A673 (cell line): ENCODE data around the gene HK1. TPM values are rescaled to one million over a fixed set of nuclear protein-coding genes. Genes with fewer than 3 reads are reported as not detected.

Experiments used
- BruUV-seq: library from RNA; stranded (reverse); fragments of 400-500 nt; replicated peaks from 2 replicates; lab custom pipeline; 2021; lab: Mats Ljungman, UMichigan
- CTCF ChIA-PET: fragments of 300-600 bp; sonication (Branson Sonifier 250); formaldehyde crosslinking; loops from one replicate; lab custom pipeline; 2022; ENCODE audit warnings: antibody characterized with exemption; lab: Charles Lee
- POLR2A ChIA-PET: fragments of 300-600 bp; sonication (Branson Sonifier 250); formaldehyde crosslinking; loops from one replicate; lab custom pipeline; 2022; ENCODE audit warnings: antibody characterized with exemption; ENCODE audit not compliant: low non-redundant PET; lab: Charles Lee
- DNase-seq: peaks from one replicate; pipeline ENCODE4 v3.0.0-alpha.2; 2015; ENCODE audit warnings: low spot score
- H3K27ac ChIP-seq: fragments of 200-600 bp; sonication (generic); 2 replicates; pipeline ENCODE4 v1.5.1; 2016; ENCODE audit warnings: mixed run types, low read depth, mild to moderate bottlenecking, mixed read lengths, antibody characterized with exemption, low read length; ENCODE audit not compliant: poor library complexity, severe bottlenecking
- H3K27me3 ChIP-seq: fragments of 200-600 bp; sonication (generic); replicated peaks from 2 replicates; pipeline ENCODE4 v1.6.1; 2017; ENCODE audit warnings: mixed run types, low read depth, mild to moderate bottlenecking, mixed read lengths, antibody characterized with exemption, low read length; ENCODE audit not compliant: insufficient read depth, poor library complexity
- H3K36me3 ChIP-seq: fragments of 200-600 bp; sonication (generic); 2 replicates; pipeline ENCODE4 v1.6.1; 2016; ENCODE audit warnings: mixed run types, mild to moderate bottlenecking, mixed read lengths, antibody characterized with exemption, low read length; ENCODE audit not compliant: insufficient read depth, poor library complexity, severe bottlenecking
- H3K4me1 ChIP-seq: fragments of 200-600 bp; sonication (generic); 2 replicates; pipeline ENCODE4 v1.6.1; 2017; ENCODE audit warnings: mixed run types, mild to moderate bottlenecking, mixed read lengths, antibody characterized with exemption, low read length; ENCODE audit not compliant: insufficient read depth, poor library complexity, severe bottlenecking
- H3K4me3 ChIP-seq: fragments of 200-600 bp; sonication (generic); 2 replicates; pipeline ENCODE4 v1.5.1; 2016; ENCODE audit warnings: low read depth, mixed run types, mild to moderate bottlenecking, mixed read lengths, low read length; ENCODE audit not compliant: poor library complexity, severe bottlenecking
- H3K9me3 ChIP-seq: fragments of 200-600 bp; sonication (generic); 2 replicates; pipeline ENCODE4 v1.6.1; 2016; ENCODE audit warnings: mixed run types, low read depth, mild to moderate bottlenecking, mixed read lengths, antibody characterized with exemption, low read length; ENCODE audit not compliant: poor library complexity, severe bottlenecking
- CTCF ChIP-seq: fragments of 300-800, 200-600 bp; sonication (generic); conservative IDR thresholded peaks from 2 replicates; pipeline ENCODE4 v1.5.1; 2017; ENCODE audit warnings: low read depth, mild to moderate bottlenecking, antibody characterized with exemption, low read length, moderate library complexity, mixed read lengths
- EZH2 ChIP-seq: fragments of 200-600 bp; sonication (generic); IDR thresholded peaks from 2 replicates; pipeline ENCODE4 v1.6.1; 2017; ENCODE audit warnings: borderline replicate concordance, low read depth, mild to moderate bottlenecking, mixed read lengths, antibody characterized with exemption, low read length; ENCODE audit not compliant: poor library complexity, severe bottlenecking
- intact Hi-C: fragments of 100-400 bp; cut with micrococcal nuclease; formaldehyde crosslinking; loops from one replicate; pipeline ENCODE4 v1.10.0; 2022; ENCODE audit not compliant: unreplicated experiment
- total RNA-seq: library from RNA; stranded (reverse); gene quantifications from 2 replicates; pipeline ENCODE4 v1.2.3, GENCODE V29; 2021

HK1 gene
- total RNA-seq, 1 experiment from 2014 or later: 107 TPM

GRCh38 chr10:69401416-69401815 is 123.1 kb downstream of the HK1 start:
- intact Hi-C loops: no loop called here
- Histone ChIP-seq H3K27ac (no peak overlapping the region), H3K4me3 (no peak overlapping the region), H3K27me3 (no peaks in the 10 kb centered on the region), H3K36me3 (peaks cover 13% of the 10 kb centered on the region), H3K9me3 (no peaks in the 10 kb centered on the region), H3K4me1 (peaks cover 22% of the 10 kb centered on the region)
- CTCF ChIA-PET: no interaction called here
- TF ChIP-seq CTCF (no peak), EZH2 (no peak)
- POLR2A ChIA-PET: no interaction called here
- TSS peak; percentile 95 for BruUV-seq
- no peak for DNase-seq

DNA sequence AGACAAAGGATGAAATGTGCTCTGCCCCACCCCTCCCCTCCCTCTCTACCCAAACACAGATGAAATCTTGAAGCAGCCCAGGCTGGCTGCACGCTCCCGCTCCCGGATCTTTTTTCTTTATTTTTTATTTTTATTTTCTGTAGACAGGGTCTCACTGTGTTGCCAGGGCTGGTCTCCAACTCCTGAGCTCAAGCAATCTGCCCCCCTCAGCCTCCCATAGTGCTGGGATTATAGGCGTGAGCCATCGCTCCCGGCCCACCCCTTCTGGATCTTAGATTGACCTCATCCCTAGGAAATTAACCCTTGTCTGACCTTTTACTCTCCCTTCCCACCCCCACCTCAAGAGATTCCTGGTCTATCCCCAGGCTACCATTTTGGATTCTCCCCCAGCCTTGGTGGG is 124.1 kb downstream of the HK1 start:
- no peak for DNase-seq
- Histone ChIP-seq H3K4me3 (no peak overlapping the region), H3K4me1 (peaks cover 25% of the 10 kb centered on the region), H3K9me3 (no peaks in the 10 kb centered on the region), H3K27ac (no peak overlapping the region), H3K36me3 (peaks cover 13% of the 10 kb centered on the region), H3K27me3 (no peaks in the 10 kb centered on the region)
- BruUV-seq: no TSS peak
- intact Hi-C loops: no loop called here
- TF ChIP-seq EZH2 (no peak), CTCF (no peak)
- ChIA-PET CTCF (no interaction called here), POLR2A (no interaction called here)

DNA sequence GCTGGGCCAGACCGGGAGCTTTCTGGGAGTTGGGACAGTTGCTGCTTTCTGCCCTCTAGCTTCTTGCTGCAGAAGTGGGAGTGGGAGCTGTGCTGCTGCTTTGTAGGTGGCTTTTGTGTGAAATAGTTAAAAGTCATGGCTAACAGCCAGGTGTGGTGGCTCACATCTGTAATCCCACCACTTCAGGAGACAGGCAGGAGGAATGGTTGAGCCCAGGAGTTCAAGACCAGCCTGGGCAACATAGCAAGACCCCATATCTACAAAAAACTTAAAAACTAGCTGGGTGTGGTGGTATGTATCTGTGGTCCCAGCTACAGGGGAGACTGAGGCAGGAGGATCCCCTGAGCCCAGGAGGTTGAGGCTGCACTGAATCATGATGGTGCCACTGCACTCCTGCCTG is 124.8 kb downstream of the HK1 start:
- intact Hi-C loops: no loop called here
- BruUV-seq: no TSS peak
- ChIA-PET POLR2A (no interaction called here), CTCF (no interaction called here)
- no peak overlapping the region for H3K4me3 ChIP-seq
- H3K4me1 ChIP-seq: peaks cover 19% of the 10 kb centered on the region
- peaks cover 13% of the 10 kb centered on the region for H3K36me3 ChIP-seq
- no peaks in the 10 kb centered on the region for H3K9me3 ChIP-seq
- no peak for TF ChIP-seq CTCF
- TF ChIP-seq EZH2: no peak
- no peaks in the 10 kb centered on the region for H3K27me3 ChIP-seq
- DNase-seq: no peak
- H3K27ac ChIP-seq: no peak overlapping the region
